ENCODE data around the gene KRCC1. TPM values are rescaled to one million over a fixed set of nuclear protein-coding genes. Genes with fewer than 3 reads are reported as not detected.

KRCC1 gene
- 24.2 TPM for polyA plus RNA-seq (2013, experiment 1 of 2)
- 25.1 TPM for polyA plus RNA-seq (2013, experiment 2 of 2)

DNA sequence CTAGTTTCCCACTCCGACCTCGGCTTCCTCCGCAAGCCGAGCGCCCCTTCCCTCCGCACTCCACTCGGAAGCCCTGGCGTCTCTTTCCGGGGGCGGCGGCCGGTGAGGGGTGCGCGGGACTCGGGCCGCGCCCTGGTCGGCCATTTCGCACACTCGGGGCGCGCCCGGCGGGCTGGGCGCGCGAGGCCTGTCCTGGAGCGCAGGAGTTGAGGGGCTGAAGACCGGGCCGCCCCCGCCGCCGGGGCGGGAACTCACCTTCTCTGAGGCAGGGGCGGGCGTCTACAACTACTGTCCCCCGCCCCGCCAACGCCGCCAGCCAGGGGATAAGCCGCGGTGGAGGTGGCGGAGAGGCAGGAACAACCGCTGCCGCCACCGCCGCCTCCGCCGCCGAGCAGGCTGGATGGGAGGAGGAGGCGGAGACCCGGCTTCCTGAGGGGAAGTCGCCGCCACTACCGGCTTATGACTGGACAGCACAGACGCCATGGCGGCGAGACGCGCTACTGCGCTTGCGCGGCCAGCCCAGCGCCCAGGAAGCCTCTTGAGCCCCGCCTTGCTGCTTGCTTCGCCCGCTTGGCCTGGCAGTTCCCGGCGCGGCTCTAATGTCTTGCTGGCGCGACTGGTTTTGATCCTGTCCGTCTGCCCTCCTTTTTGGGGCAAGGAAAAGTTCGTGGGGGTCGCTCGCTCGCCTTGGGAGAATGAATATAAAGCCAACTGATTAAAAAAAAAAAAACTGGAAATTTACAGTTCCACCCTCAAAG, at the start of gene KRCC1:
TSS of gene KRCC1 (minus strand) at position 413 of the 758 bp plus-strand sequence. CDS start 27,220 bp downstream, outside the sequence.
- H3K27me3 ChIP-seq (ENCODE audit: control insufficient read depth in 3 of 3, insufficient read depth in 3 of 3, low read depth in 1 of 3, low read length in 3 of 3), result no peaks in the 10 kb centered on the region
- DNase-seq (ENCODE audit: low spot score), result peak; percentile 93
- H2BK12ac ChIP-seq (ENCODE audit: low read length), result peak within 1 kb of the TSS; percentile 25
- H3K9ac ChIP-seq (ENCODE audit: low read depth, low read length, poor library complexity), result peak within 1 kb of the TSS; percentile 89
- H3K23ac ChIP-seq (ENCODE audit: low read depth, low read length, poor library complexity), result peak within 1 kb of the TSS; percentile 82
- H3K14ac ChIP-seq (ENCODE audit: low read length), result peak within 1 kb of the TSS; percentile 39
- H2BK5ac ChIP-seq (ENCODE audit: low read length), result peak within 1 kb of the TSS; percentile 62
- H3K4me3 ChIP-seq (ENCODE audit: low read length in 2 of 2), result peak within 1 kb of the TSS; percentile 78 to 98
- peak within 1 kb of the TSS; percentile 95 for H3K18ac ChIP-seq (ENCODE audit: low read length)
- WGBS, 2 donors (ENCODE audit: extremely low coverage in 2 of 2, insufficient read length in 2 of 2, insufficient replicate concordance in 1 of 2), result no CpG with 5 or more reads among the region's 77 CpGs
- no peaks in the 10 kb centered on the region for H3K9me3 ChIP-seq (replicated peaks in 1 of 2; ENCODE audit: control insufficient read depth in 2 of 2, insufficient read depth in 1 of 2, low read depth in 1 of 2, low read length in 2 of 2)
- no peak within 1 kb of the TSS for H2AK5ac ChIP-seq (ENCODE audit: low read depth, low read length)
- no peak within 1 kb of the TSS for H4K91ac ChIP-seq (ENCODE audit: low read depth, low read length, poor library complexity)
- H3K27ac ChIP-seq (replicated peaks; ENCODE audit: low read length), result peak within 1 kb of the TSS; percentile 68
- H3K4ac ChIP-seq (ENCODE audit: low read length), result peak within 1 kb of the TSS; percentile 68
- no peaks in the 10 kb centered on the region for H3K79me1 ChIP-seq (ENCODE audit: low read depth, low read length)
- H2BK120ac ChIP-seq (ENCODE audit: low read depth, low read length), result no peak within 1 kb of the TSS
- H2BK15ac ChIP-seq (ENCODE audit: low read length), result no peak within 1 kb of the TSS
- H3K4me1 ChIP-seq (ENCODE audit: control insufficient read depth in 2 of 2, insufficient read depth in 1 of 2, low read depth in 1 of 2, low read length in 2 of 2), result peaks cover 7 to 12% of the 10 kb centered on the region in 2 donors
- peak within 1 kb of the TSS; percentile 99 for H4K8ac ChIP-seq (ENCODE audit: low read depth, low read length)
- peak within 1 kb of the TSS; percentile 95 for H2AFZ ChIP-seq (ENCODE audit: low read length)
- peaks cover 0 to 39% of the 10 kb centered on the region in 2 donors for H3K36me3 ChIP-seq (replicated peaks in 1 of 2; ENCODE audit: control insufficient read depth in 2 of 2, insufficient read depth in 2 of 2, low read length in 2 of 2)
- H3K4me2 ChIP-seq (ENCODE audit: insufficient read depth, low read length, poor library complexity, severe bottlenecking), result peak within 1 kb of the TSS; percentile 61

DNA sequence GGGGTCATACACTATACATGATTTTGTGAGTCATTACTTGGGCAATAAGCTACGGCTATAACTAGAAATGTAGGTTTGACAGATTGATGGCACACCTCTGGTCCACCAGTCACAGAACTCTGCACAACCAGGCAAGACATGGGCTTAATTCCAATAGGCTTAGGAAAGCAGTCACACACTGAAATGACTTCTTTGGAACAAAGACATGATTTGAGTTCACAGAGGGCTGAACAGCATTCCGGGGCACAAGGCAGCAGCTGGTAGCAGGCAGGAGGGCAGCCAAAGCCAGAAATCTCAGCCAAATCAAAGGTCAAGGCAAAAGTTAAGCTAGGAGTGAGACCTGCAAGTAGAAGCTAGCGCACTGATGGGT, 44.9 kb upstream of the KRCC1 start:
- H3K36me3 ChIP-seq (replicated peaks in 1 of 2; ENCODE audit: control insufficient read depth in 2 of 2, insufficient read depth in 2 of 2, low read length in 2 of 2), result no peaks in the 10 kb centered on the region
- H3K4ac ChIP-seq (ENCODE audit: low read length), result no peak overlapping the region
- H3K9me3 ChIP-seq (replicated peaks in 1 of 2; ENCODE audit: control insufficient read depth in 2 of 2, insufficient read depth in 1 of 2, low read depth in 1 of 2, low read length in 2 of 2), result no peaks in the 10 kb centered on the region
- no peak overlapping the region for H2BK12ac ChIP-seq (ENCODE audit: low read length)
- H3K4me2 ChIP-seq (ENCODE audit: insufficient read depth, low read length, poor library complexity, severe bottlenecking), result no peak overlapping the region
- H3K27ac ChIP-seq (replicated peaks; ENCODE audit: low read length), result no peak overlapping the region
- no peak overlapping the region for H3K9ac ChIP-seq (ENCODE audit: low read depth, low read length, poor library complexity)
- no peak overlapping the region for H3K14ac ChIP-seq (ENCODE audit: low read length)
- H3K4me3 ChIP-seq (ENCODE audit: low read length in 2 of 2), result no peak overlapping the region
- H3K18ac ChIP-seq (ENCODE audit: low read length), result no peak overlapping the region
- no peak overlapping the region for H2BK120ac ChIP-seq (ENCODE audit: low read depth, low read length)
- no peak overlapping the region for H3K23ac ChIP-seq (ENCODE audit: low read depth, low read length, poor library complexity)
- WGBS, 2 donors (ENCODE audit: extremely low coverage in 2 of 2, insufficient read length in 2 of 2, insufficient replicate concordance in 1 of 2), result no CpG with 5 or more reads among the region's 3 CpGs
- H4K8ac ChIP-seq (ENCODE audit: low read depth, low read length), result no peak overlapping the region
- H4K91ac ChIP-seq (ENCODE audit: low read depth, low read length, poor library complexity), result no peak overlapping the region
- H3K79me1 ChIP-seq (ENCODE audit: low read depth, low read length), result no peaks in the 10 kb centered on the region
- no peak overlapping the region for H2BK15ac ChIP-seq (ENCODE audit: low read length)
- H2AFZ ChIP-seq (ENCODE audit: low read length), result no peak overlapping the region
- H2BK5ac ChIP-seq (ENCODE audit: low read length), result no peak overlapping the region
- DNase-seq (ENCODE audit: low spot score), result no peak
- no peaks in the 10 kb centered on the region for H3K27me3 ChIP-seq (ENCODE audit: control insufficient read depth in 3 of 3, insufficient read depth in 3 of 3, low read depth in 1 of 3, low read length in 3 of 3)
- peaks cover 0 to 8% of the 10 kb centered on the region in 2 donors for H3K4me1 ChIP-seq (ENCODE audit: control insufficient read depth in 2 of 2, insufficient read depth in 1 of 2, low read depth in 1 of 2, low read length in 2 of 2)
- no peak overlapping the region for H2AK5ac ChIP-seq (ENCODE audit: low read depth, low read length)

DNA sequence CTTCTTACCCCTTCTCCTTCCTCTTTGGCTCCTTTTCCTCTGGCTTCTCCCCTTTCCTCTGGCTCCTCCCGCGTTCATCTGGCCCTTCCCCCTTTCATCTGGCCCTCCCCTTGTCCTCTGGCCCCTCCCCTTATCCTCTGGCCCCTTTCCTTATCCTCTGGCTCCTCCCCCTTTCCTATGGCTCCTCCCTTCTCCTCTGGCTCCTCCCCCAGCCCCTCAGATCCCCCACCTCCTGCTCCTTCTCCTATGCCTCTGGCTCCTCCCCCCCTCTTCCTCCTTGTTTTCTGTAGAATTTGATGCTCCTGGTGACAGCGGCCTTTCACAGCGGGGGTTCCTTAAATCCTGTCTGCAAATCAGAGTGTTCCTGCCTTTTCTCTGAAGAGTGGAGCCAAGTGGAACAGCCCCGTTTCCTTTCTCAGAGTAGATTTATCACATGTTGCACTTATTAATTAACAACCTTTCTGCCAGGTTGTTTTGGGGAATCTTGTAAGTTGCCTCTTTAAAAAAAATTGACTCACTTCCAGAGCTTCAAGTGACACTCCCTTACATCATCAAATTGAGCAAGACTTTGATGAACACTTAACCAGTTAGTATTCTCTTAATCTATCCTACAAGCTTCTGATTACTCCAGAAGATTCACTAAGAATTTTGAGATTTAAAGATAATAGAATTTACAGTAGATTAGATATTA, 44.4 kb upstream of the KRCC1 start:
- Histone ChIP-seq H3K14ac (ENCODE audit: low read length) (no peak overlapping the region), H3K4me2 (ENCODE audit: insufficient read depth, low read length, poor library complexity, severe bottlenecking) (no peak overlapping the region), H3K36me3 (replicated peaks in 1 of 2; ENCODE audit: control insufficient read depth in 2 of 2, insufficient read depth in 2 of 2, low read length in 2 of 2) (no peaks in the 10 kb centered on the region), H2BK5ac (ENCODE audit: low read length) (no peak overlapping the region), H3K4me1 (ENCODE audit: control insufficient read depth in 2 of 2, insufficient read depth in 1 of 2, low read depth in 1 of 2, low read length in 2 of 2) (peaks cover 2 to 13% of the 10 kb centered on the region in 2 donors), H3K4me3 (ENCODE audit: low read length in 2 of 2) (no peak overlapping the region), H4K91ac (ENCODE audit: low read depth, low read length, poor library complexity) (no peak overlapping the region), H4K8ac (ENCODE audit: low read depth, low read length) (no peak overlapping the region), H3K23ac (ENCODE audit: low read depth, low read length, poor library complexity) (no peak overlapping the region), H2BK15ac (ENCODE audit: low read length) (no peak overlapping the region), H3K9me3 (replicated peaks in 1 of 2; ENCODE audit: control insufficient read depth in 2 of 2, insufficient read depth in 1 of 2, low read depth in 1 of 2, low read length in 2 of 2) (no peaks in the 10 kb centered on the region), H2BK12ac (ENCODE audit: low read length) (no peak overlapping the region), H3K27me3 (ENCODE audit: control insufficient read depth in 3 of 3, insufficient read depth in 3 of 3, low read depth in 1 of 3, low read length in 3 of 3) (no peaks in the 10 kb centered on the region), H2AFZ (ENCODE audit: low read length) (no peak overlapping the region), H3K9ac (ENCODE audit: low read depth, low read length, poor library complexity) (no peak overlapping the region), H2BK120ac (ENCODE audit: low read depth, low read length) (no peak overlapping the region), H3K79me1 (ENCODE audit: low read depth, low read length) (no peaks in the 10 kb centered on the region), H3K4ac (ENCODE audit: low read length) (no peak overlapping the region), H2AK5ac (ENCODE audit: low read depth, low read length) (no peak overlapping the region), H3K18ac (ENCODE audit: low read length) (no peak overlapping the region), H3K27ac (replicated peaks; ENCODE audit: low read length) (no peak overlapping the region)
- no CpG with 5 or more reads among the region's 5 CpGs for WGBS, 2 donors (ENCODE audit: extremely low coverage in 2 of 2, insufficient read length in 2 of 2, insufficient replicate concordance in 1 of 2)
- peak; percentile 83 for DNase-seq (ENCODE audit: low spot score)

DNA sequence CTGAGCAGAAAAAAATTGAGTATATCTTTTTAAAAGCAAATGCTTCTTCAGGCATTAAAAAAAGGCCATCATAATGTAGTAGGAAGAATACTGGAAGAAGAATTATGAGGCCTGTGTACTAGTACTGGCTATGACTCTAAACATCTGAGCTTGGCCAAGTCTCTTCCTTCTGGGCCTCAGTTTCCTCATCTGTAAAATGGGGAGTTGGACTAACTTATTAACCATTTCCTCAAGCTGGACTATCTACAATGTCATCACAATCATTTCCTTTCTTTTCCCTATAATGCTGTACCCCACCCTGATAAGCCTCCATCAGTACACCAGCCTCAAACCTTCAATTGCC, 42.9 kb upstream of the KRCC1 start:
- no peak for DNase-seq (ENCODE audit: low spot score)
- H2BK5ac ChIP-seq (ENCODE audit: low read length), result no peak overlapping the region
- H2AK5ac ChIP-seq (ENCODE audit: low read depth, low read length), result no peak overlapping the region

More for the DNA sequence above, 42.9 kb upstream of the KRCC1 start:
- no peak overlapping the region for H3K27ac ChIP-seq (replicated peaks; ENCODE audit: low read length)
- no peaks in the 10 kb centered on the region for H3K36me3 ChIP-seq (replicated peaks in 1 of 2; ENCODE audit: control insufficient read depth in 2 of 2, insufficient read depth in 2 of 2, low read length in 2 of 2)
- H2BK120ac ChIP-seq (ENCODE audit: low read depth, low read length), result no peak overlapping the region
- H2BK12ac ChIP-seq (ENCODE audit: low read length), result no peak overlapping the region
- H4K91ac ChIP-seq (ENCODE audit: low read depth, low read length, poor library complexity), result no peak overlapping the region
- no peak overlapping the region for H3K14ac ChIP-seq (ENCODE audit: low read length)
- no peak overlapping the region for H3K4ac ChIP-seq (ENCODE audit: low read length)
- no peaks in the 10 kb centered on the region for H3K79me1 ChIP-seq (ENCODE audit: low read depth, low read length)
- H3K4me3 ChIP-seq (ENCODE audit: low read length in 2 of 2), result no peak overlapping the region
- no peak overlapping the region for H2BK15ac ChIP-seq (ENCODE audit: low read length)
- H3K23ac ChIP-seq (ENCODE audit: low read depth, low read length, poor library complexity), result no peak overlapping the region
- no peaks in the 10 kb centered on the region for H3K27me3 ChIP-seq (ENCODE audit: control insufficient read depth in 3 of 3, insufficient read depth in 3 of 3, low read depth in 1 of 3, low read length in 3 of 3)
- H3K9ac ChIP-seq (ENCODE audit: low read depth, low read length, poor library complexity), result no peak overlapping the region
- H3K18ac ChIP-seq (ENCODE audit: low read length), result no peak overlapping the region
- no peak overlapping the region for H3K4me2 ChIP-seq (ENCODE audit: insufficient read depth, low read length, poor library complexity, severe bottlenecking)
- no peak overlapping the region for H2AFZ ChIP-seq (ENCODE audit: low read length)
- H4K8ac ChIP-seq (ENCODE audit: low read depth, low read length), result no peak overlapping the region
- no peaks in the 10 kb centered on the region for H3K9me3 ChIP-seq (replicated peaks in 1 of 2; ENCODE audit: control insufficient read depth in 2 of 2, insufficient read depth in 1 of 2, low read depth in 1 of 2, low read length in 2 of 2)
- H3K4me1 ChIP-seq (ENCODE audit: control insufficient read depth in 2 of 2, insufficient read depth in 1 of 2, low read depth in 1 of 2, low read length in 2 of 2), result peaks cover 5 to 21% of the 10 kb centered on the region in 2 donors

All from neuronal stem cell (in vitro differentiated cells).